HepG2 (cell line): ENCODE data around the gene ZFP62. TPM values are rescaled to one million over a fixed set of nuclear protein-coding genes. Genes with fewer than 3 reads are reported as not detected.

Experiments
- ATAC-seq: fragments of 200-7000 bp; cut with Tn5 transposase; 3 replicates; pipeline ENCODE4 v1.9.1; 2020; ENCODE audit warnings: mild to moderate bottlenecking, moderate library complexity
- BruUV-seq: library from RNA; stranded (reverse); fragments of 400-500 nt; replicated peaks from 2 replicates; lab custom pipeline; 2021; lab: Mats Ljungman, UMichigan
- CTCF ChIA-PET: fragments of 300-600 bp; formaldehyde crosslinking; extraction: SDS; loops from one replicate; lab custom pipeline; 2021; ENCODE audit warnings: low total read pairs, inconsistent platforms, low intra/inter-chr PET ratio; lab: Yijun Ruan, JAX
- POLR2A ChIA-PET: fragments of 350-600 bp; sonication (Branson Sonifier 250); formaldehyde crosslinking; loops from one replicate; lab custom pipeline; 2020; ENCODE audit warnings: antibody characterized with exemption, inconsistent platforms; lab: Yijun Ruan, JAX
- DNase-seq: peaks from one replicate; pipeline ENCODE4 v3.0.0-alpha.2; 2015; ENCODE audit warnings: low spot score
- FAIRE-seq: peaks from 3 replicates; lab custom pipeline; 2011; peaks lifted over from hg19 to GRCh38; lab: Jason Lieb, UNC
- H2AFZ ChIP-seq: one replicate; pipeline ENCODE4 v1.6.1; 2011; ENCODE audit warnings: low read length, inconsistent platforms
- H3K27ac ChIP-seq: fragments of 300-600 bp; 3 replicates; pipeline ENCODE4 v1.8.0; 2011; ENCODE audit warnings: mixed run types, mild to moderate bottlenecking, mixed read lengths, low read length, inconsistent platforms; ENCODE audit not compliant: insufficient read depth; ENCODE audit errors: extremely low read length
- H3K27me3 ChIP-seq, 2 experiments: fragments of 200-600 bp in 1 of 2; 2 replicates in 1 of 2; 3 replicates in 1 of 2; pipeline versions ENCODE4 v1.6.0 to v1.8.0; 2011; ENCODE audit warnings: low read length in 2 of 2, mild to moderate bottlenecking in 2 of 2, moderate library complexity in 2 of 2, inconsistent platforms in 1 of 2; ENCODE audit not compliant: insufficient read depth in 2 of 2, control insufficient read depth in 1 of 2
- H3K36me3 ChIP-seq, 2 experiments: fragments of 200-600 bp in 1 of 2; replicated peaks in 1 of 2; 2 replicates in 1 of 2; 3 replicates in 1 of 2; pipeline versions ENCODE4 v1.5.1 to v1.8.0; 2011; ENCODE audit warnings: low read length in 2 of 2, inconsistent platforms in 1 of 2; ENCODE audit not compliant: insufficient read depth in 2 of 2, control insufficient read depth in 1 of 2
- H3K4me1 ChIP-seq: 2 replicates; pipeline ENCODE4 v1.5.1; 2012; ENCODE audit warnings: low read length, inconsistent platforms; ENCODE audit not compliant: insufficient read depth
- H3K4me2 ChIP-seq: 2 replicates; pipeline ENCODE4 v1.6.0; 2011; ENCODE audit warnings: low read depth, low read length, inconsistent platforms
- H3K4me3 ChIP-seq, 3 experiments: fragments of 200-600 bp in 1 of 3; sonication (generic), shearing (Covaris generic) in 1 of 3; replicated peaks in 1 of 3; 2 replicates each; pipeline ENCODE4 v1.5.1; 2011 to 2016; ENCODE audit warnings: low read length in 3 of 3, inconsistent platforms in 2 of 3, low read depth in 2 of 3, mild to moderate bottlenecking in 2 of 3, control low read depth in 1 of 3, mixed read lengths in 1 of 3; ENCODE audit not compliant: insufficient read depth in 1 of 3
- H3K79me2 ChIP-seq: one replicate; pipeline ENCODE4 v1.6.1; 2011; ENCODE audit warnings: low read length, inconsistent platforms; ENCODE audit not compliant: insufficient read depth
- H3K9ac ChIP-seq: 2 replicates; pipeline ENCODE4 v1.6.0; 2011; ENCODE audit warnings: mild to moderate bottlenecking, low read depth, low read length, inconsistent platforms; ENCODE audit not compliant: insufficient read depth
- H3K9me3 ChIP-seq: 2 replicates; pipeline ENCODE4 v1.5.1; 2012; ENCODE audit warnings: mild to moderate bottlenecking, low read length
- H4K20me1 ChIP-seq: 2 replicates; pipeline ENCODE4 v1.6.0; 2011; ENCODE audit warnings: inconsistent platforms, mild to moderate bottlenecking, low read length, moderate library complexity; ENCODE audit not compliant: insufficient read depth
- ARNT ChIP-seq: fragments of 450-650 bp; IDR thresholded peaks from 2 replicates; pipeline ENCODE4 v1.6.1; 2017
- ATF5 ChIP-seq: sonication (generic); formaldehyde crosslinking; IDR thresholded peaks from 2 replicates; pipeline ENCODE4 v1.4.0; 2020; ENCODE audit warnings: mild to moderate bottlenecking, low read depth, missing genetic modification reagents
- CENPT ChIP-seq: sonication (generic); formaldehyde crosslinking; IDR thresholded peaks from 2 replicates; pipeline ENCODE4 v1.8.0; 2022; ENCODE audit warnings: low read depth, mild to moderate bottlenecking, moderate library complexity, missing genetic modification reagents
- CREBL2 ChIP-seq: sonication (generic); formaldehyde crosslinking; IDR thresholded peaks from 2 replicates; pipeline ENCODE4 v1.8.1; 2023; ENCODE audit warnings: missing genetic modification reagents, mild to moderate bottlenecking, borderline replicate concordance
- FOSL1 ChIP-seq: sonication (generic); formaldehyde crosslinking; IDR thresholded peaks from 2 replicates; pipeline ENCODE4 v1.9.0; 2021; ENCODE audit warnings: missing genetic modification reagents, borderline replicate concordance
- HIC2 ChIP-seq: sonication (generic); formaldehyde crosslinking; IDR thresholded peaks from 2 replicates; pipeline ENCODE4 v1.9.0; 2022; ENCODE audit warnings: low read depth, missing genetic modification reagents
- HOXD1 ChIP-seq: sonication (generic); formaldehyde crosslinking; IDR thresholded peaks from 2 replicates; pipeline ENCODE4 v1.5.0; 2020; ENCODE audit warnings: missing genetic modification reagents
- MLLT10 ChIP-seq: sonication (generic); formaldehyde crosslinking; IDR thresholded peaks from 2 replicates; pipeline ENCODE4 v1.4.0; 2020; ENCODE audit warnings: missing genetic modification reagents
- NFATC3 ChIP-seq: sonication (generic); formaldehyde crosslinking; IDR thresholded peaks from 2 replicates; pipeline ENCODE4 v1.5.1; 2020; ENCODE audit warnings: mild to moderate bottlenecking, missing genetic modification reagents
- RELA ChIP-seq: sonication (generic); formaldehyde crosslinking; IDR thresholded peaks from 2 replicates; pipeline ENCODE4 v1.4.0; 2020; ENCODE audit warnings: missing genetic modification reagents
- RNF2 ChIP-seq: fragments of 450-650 bp; conservative IDR thresholded peaks from 2 replicates; pipeline ENCODE4 v1.6.1; 2016; ENCODE audit warnings: low read depth
- SRF ChIP-seq: IDR thresholded peaks from 2 replicates; pipeline ENCODE4 v1.6.1; 2011; ENCODE audit warnings: mild to moderate bottlenecking, low read depth, low read length, moderate library complexity
- TOE1 ChIP-seq: sonication (generic); formaldehyde crosslinking; IDR thresholded peaks from 2 replicates; pipeline ENCODE4 v1.4.0; 2020; ENCODE audit warnings: mild to moderate bottlenecking, missing genetic modification reagents
- YEATS2 ChIP-seq: sonication (generic); formaldehyde crosslinking; IDR thresholded peaks from 2 replicates; pipeline ENCODE4 v1.4.0; 2020; ENCODE audit warnings: missing genetic modification reagents, borderline replicate concordance
- ZNF562 ChIP-seq: sonication (generic); formaldehyde crosslinking; IDR thresholded peaks from 2 replicates; pipeline ENCODE4 v1.8.0; 2022; ENCODE audit warnings: missing genetic modification reagents, borderline replicate concordance
- ZNF878 ChIP-seq: sonication (generic); formaldehyde crosslinking; IDR thresholded peaks from 2 replicates; pipeline ENCODE4 v1.8.1; 2023; ENCODE audit warnings: mild to moderate bottlenecking, missing genetic modification reagents, moderate library complexity
- WGBS: methylation state at CpG from one replicate; pipeline ENCODE4 v1.1.6; 2017; ENCODE audit warnings: low lambda C conversion rate; 5-methylcytosine and 5-hydroxymethylcytosine counted together
- in situ Hi-C: cut with HindIII; loops from 2 replicates; pipeline ENCODE4 v1.10.0; 2017; ENCODE audit warnings: low pct_unique_long_range_greater_than_20kb; ENCODE audit not compliant: extremely low pct_ligation_motif_present
- intact Hi-C: fragments of 100-400 bp; cut with micrococcal nuclease; formaldehyde crosslinking; loops from one replicate; pipeline ENCODE4 v1.10.0; 2022; ENCODE audit not compliant: unreplicated experiment
- polyA plus RNA-seq, 8 experiments: library from polyadenylated mRNA; depleted of rRNA in 3 of 8; stranded (reverse) in 7 of 8; unstranded in 1 of 8; fragments of >200 nt; fragmentation: Illumina TruSeq in 4 of 8; extraction: Trizol in 4 of 8; gene quantifications; 2 replicates each; pipeline versions ENCODE4 v1.2.1 to v1.2.3, GENCODE V29; 2011 to 2016; ENCODE audit warnings: low read depth in 4 of 8, missing spikeins in 1 of 8, mixed read lengths in 1 of 8; ENCODE audit not compliant: insufficient read depth in 1 of 8
- total RNA-seq, 5 experiments: library from RNA; depleted of rRNA; stranded (reverse); fragments of >200 nt; fragmentation: Illumina TruSeq; extraction: Trizol; gene quantifications; 2 replicates each; pipeline ENCODE4 v1.2.3, GENCODE V29; 2016; ENCODE audit warnings: low read depth in 1 of 5

Gene ZFP62
- total and polyA plus RNA-seq, 2 of the 13 experiments (the other 11 are each of a cell fraction or from before 2014, with no cell fraction given) = 8.2 to 19.4 TPM

- TF ChIP-seq CREBL2 (CRISPR knock-in tag) = no peak
These were observed 14.9 kb upstream of the ZFP62 start (continued) for GRCh38 chr5:180875860-180876426.

- Histone ChIP-seq H3K9me3 (no peaks in the 10 kb centered on the region), H3K9ac (no peak overlapping the region), H3K36me3 (no peaks in the 10 kb centered on the region), H3K27ac (no peak overlapping the region)
- intact Hi-C loops (no loop called here), in situ Hi-C loops (loop anchor here (5.0 kb wide), 1 partner anchor 282 kb away; no protein-coding TSS in a partner anchor)
- POLR2A ChIA-PET = no interaction called here
- TF ChIP-seq RNF2 = no peak
- TF ChIP-seq HOXD1 (CRISPR knock-in tag) = no peak
- no peak for TF ChIP-seq MLLT10
- no peak for TF ChIP-seq ZNF878
- TF ChIP-seq CENPT = no peak
- no peak for TF ChIP-seq ZNF562 (CRISPR knock-in tag)
- no peak for TF ChIP-seq HIC2
- no peak for TF ChIP-seq FOSL1 (CRISPR knock-in tag)
- no peak for TF ChIP-seq RELA (CRISPR knock-in tag)
- TF ChIP-seq SRF = no peak
- no peak for TF ChIP-seq ATF5 (CRISPR knock-in tag)
- no peak for TF ChIP-seq ARNT
- no peak for TF ChIP-seq YEATS2 (CRISPR knock-in tag)
- no peak for TF ChIP-seq NFATC3 (CRISPR knock-in tag)
- TF ChIP-seq TOE1 = no peak
- TF ChIP-seq, all 625 proteins: peak for 0
- Histone ChIP-seq H3K27me3 (0 out of 5 replicates have a peak, but pooled peaks cover 0 to 8% of the 10 kb centered on the region in 2 experiments), H3K79me2 (no peaks in the 10 kb centered on the region), H2AFZ (no peak overlapping the region), H4K20me1 (no peaks in the 10 kb centered on the region), H3K4me3 (no peak overlapping the region), H3K4me1 (no peaks in the 10 kb centered on the region), H3K4me2 (no peak overlapping the region)
- 21% methylated on average over 11 of the region's 12 CpGs for WGBS
- DNase-seq (no peak), ATAC-seq (no peak), FAIRE-seq (no peak)
- no TSS peak for BruUV-seq
- CTCF ChIA-PET = no interaction called here
These were observed 13.9 kb upstream of the ZFP62 start for GRCh38 chr5:180874804-180875582.
